ENCODE data around the gene GP2.

DNA sequence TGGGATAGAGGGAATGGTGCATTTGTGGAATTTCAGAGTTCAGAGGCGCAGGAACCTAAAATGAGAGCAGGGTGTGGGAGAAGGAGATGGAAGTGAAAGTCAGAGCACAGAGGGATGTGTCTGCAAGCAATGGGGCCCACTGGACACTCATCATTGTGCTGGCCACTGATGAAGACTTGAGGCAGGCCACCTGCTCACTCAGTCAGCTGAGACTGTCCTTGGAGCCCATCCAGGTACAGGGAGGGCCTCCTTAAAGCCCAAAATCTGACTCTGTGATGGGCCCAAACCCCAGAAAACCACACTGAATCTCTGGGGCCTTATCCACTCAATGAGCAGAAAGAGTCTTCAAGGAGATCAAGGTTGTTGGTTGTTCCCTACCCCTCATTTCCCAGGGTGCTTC lies 5.6 kb downstream of the GP2 start:
- TF ChIP-seq POLR2A (IDR thresholded peaks at IDR 0.05; ENCODE audit: low read depth, low read length) (no peak), POLR2AphosphoS5 (IDR thresholded peaks at IDR 0.05; ENCODE audit: low read depth, low read length) (no peak)

All from GM12892 (cell line).